Raji (cell line): Measurements from ENCODE around the gene PDZD4.

ENCODE experiments used
- POLR2A ChIP-seq: IDR thresholded peaks from 2 replicates; pipeline ENCODE4 v1.6.1; 2011; ENCODE audit warnings: low read depth, low read length, control low read depth; ENCODE audit not compliant: insufficient read depth

Gene PDZD4

DNA sequence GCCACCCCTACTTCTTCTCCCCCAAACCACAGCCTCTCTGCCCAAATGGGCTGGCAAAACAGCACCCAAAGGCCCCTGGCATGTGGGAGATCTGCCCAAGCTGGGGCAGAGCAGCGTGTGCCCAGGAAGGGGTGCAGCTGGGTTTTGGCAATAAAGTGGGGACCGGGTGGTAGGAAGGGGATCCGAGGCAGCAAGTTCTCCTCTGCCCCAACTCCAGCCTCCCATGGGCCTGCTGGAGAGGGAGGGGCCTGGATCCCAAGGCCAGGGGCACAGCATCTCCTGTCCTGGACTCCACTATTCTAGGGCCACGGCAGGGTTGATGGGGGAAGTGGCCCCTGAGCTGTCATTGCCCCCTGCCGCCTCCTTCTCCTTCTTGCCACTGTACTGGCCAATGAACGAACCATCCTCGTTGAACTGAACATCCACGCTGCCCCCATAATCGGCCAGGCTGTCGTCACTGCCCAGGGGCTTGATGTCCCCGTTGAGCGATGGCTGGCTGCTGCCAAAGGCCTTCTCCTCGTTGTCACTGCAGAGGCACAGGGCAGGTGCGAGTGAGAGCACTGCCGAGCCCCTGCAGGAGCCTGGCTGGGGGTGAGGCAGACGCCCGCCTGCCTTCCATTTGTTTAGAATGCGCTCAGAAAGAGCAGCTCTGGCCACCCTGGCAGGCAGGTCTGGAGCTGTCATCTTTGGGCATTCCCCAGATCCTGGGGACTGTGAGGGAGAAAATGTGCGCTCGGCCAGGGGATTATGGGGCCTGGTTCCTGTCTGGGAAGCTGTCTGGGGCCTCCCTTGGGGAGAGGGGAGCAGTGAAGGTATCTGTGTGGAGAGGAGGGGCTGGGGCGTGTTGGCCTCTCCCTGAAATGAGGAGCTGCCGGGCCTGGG lies 32.3 kb upstream of the PDZD4 start:
- no peak for TF ChIP-seq POLR2A

DNA sequence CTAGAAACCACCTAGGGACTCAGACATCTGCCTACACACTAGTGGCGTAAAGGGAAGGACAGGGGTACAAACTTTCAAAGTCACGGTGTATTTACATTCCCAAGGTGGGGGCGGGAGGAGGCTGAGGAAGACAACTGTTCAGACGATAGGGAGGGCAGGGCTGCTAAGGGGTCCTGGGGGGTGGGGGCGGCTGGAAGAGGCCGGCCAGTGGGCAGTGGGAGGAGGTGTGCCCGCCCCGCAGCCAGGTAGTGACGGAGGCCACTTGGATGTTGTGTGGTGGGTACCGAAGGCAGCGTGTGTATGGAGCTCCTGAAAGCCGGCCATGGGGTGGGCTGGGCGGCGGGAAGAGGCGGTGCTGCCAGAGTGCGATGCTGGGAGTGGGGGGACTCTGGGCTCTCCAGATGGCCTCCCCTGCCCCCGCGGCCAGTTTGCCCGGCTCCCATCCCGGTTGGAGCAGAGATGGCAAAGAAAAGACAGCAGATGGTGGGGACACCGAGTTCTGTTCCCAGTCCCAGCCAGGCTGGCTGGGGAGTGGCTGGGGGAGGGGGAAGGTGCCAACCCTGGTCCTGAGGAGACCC lies 31.5 kb upstream of the PDZD4 start:
- TF ChIP-seq POLR2A, result no peak

DNA sequence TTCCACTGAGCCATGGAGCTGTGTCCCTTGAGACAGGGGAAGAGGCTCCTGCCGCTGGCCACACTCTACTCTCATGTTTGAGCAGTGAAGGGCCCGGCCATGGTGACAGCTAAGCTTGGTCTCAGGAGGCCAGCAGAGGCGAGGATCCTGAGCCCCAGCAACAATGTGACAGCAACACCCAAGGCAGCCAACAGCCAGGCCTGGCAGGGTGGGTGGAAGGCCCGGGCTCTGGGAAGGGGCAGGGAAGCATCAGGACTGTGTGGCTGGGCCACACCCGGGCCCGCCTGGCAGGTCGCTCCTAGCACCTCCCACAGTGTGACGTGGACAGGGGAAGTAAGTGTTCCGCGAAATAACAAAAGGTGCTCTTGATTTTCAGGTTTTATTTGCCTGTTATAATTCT lies 30.8 kb upstream of the PDZD4 start:
- no peak for TF ChIP-seq POLR2A

GRCh38 chrX:153857348-153857903 lies 27.1 kb upstream of the PDZD4 start:
- no peak for TF ChIP-seq POLR2A

- no peak for TF ChIP-seq POLR2A
Measured at GRCh38 chrX:153854702-153855101, 24.4 kb upstream of the PDZD4 start.

- TF ChIP-seq POLR2A, result no peak
Measured at GRCh38 chrX:153853902-153854267, 23.5 kb upstream of the PDZD4 start.

GRCh38 chrX:153853180-153853901 lies 23.0 kb upstream of the PDZD4 start:
- no peak for TF ChIP-seq POLR2A

- no peak for TF ChIP-seq POLR2A
Measured at GRCh38 chrX:153851981-153852380, 21.6 kb upstream of the PDZD4 start.

DNA sequence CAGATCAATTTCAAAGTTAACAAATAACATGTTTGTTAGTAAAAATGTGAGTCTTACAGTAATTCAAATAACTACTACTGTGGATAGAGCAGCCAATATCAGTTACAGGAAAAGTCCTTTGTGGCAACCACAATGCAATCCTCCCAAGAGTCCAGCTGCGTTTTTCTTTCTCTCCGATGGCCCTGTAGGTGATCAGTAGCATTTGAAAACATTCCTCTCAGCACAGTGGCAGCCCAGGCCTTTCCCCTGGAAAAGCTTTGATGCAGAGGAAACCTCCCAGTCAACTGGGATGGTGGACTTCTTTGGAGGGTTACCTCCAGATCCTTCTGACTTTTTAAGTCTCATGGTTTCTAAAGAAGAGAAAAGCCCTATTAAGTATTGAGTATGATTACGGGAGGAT lies 18.0 kb upstream of the PDZD4 start:
- TF ChIP-seq POLR2A, result no peak

GRCh38 chrX:153845842-153846241 lies 15.5 kb upstream of the PDZD4 start:
- no peak for TF ChIP-seq POLR2A

GRCh38 chrX:153845195-153845594 lies 14.9 kb upstream of the PDZD4 start:
- TF ChIP-seq POLR2A, result no peak

- TF ChIP-seq POLR2A, result no peak
Measured at GRCh38 chrX:153844509-153845082, 14.3 kb upstream of the PDZD4 start.

DNA sequence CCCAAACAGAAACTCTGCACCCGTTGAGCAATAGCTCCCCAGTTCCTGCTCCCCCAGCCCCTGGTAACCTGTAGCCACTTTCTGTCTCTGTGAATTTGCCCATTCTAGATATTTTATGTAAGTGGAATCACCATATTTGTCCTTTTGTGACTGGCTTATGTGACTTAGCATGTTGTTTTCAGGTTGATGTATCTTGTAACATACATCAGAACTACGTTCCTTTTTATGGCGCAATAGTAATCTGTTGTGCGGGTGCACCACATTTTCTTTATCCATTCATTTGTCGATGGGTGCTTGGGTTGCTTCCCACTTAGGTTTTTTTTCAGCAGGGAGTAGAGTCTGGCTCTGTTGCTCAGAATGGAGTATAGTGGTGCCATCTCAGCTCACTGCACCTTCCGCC lies 6.6 kb upstream of the PDZD4 start:
- TF ChIP-seq POLR2A, result no peak

DNA sequence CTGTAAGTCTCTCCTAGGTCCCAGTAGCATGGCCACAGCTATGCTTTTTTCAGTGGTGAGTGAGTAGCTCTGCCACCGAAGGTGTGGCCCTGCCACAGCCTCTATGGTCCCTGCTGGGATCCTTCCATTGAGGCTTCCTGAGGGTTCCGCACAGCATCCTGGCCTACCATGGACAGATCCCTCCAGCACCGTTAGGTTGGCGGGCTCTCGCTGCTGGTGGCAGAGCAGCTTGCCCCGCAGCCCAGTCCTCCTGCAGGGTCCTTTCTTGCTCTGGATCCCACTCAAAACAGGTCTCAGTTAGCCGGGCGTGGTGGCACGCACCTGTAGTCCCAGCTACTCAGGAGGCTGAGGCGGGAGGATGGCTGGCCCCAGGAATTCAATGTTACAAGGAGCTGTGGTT lies 2.4 kb upstream of the PDZD4 start:
- TF ChIP-seq POLR2A, result no peak

DNA sequence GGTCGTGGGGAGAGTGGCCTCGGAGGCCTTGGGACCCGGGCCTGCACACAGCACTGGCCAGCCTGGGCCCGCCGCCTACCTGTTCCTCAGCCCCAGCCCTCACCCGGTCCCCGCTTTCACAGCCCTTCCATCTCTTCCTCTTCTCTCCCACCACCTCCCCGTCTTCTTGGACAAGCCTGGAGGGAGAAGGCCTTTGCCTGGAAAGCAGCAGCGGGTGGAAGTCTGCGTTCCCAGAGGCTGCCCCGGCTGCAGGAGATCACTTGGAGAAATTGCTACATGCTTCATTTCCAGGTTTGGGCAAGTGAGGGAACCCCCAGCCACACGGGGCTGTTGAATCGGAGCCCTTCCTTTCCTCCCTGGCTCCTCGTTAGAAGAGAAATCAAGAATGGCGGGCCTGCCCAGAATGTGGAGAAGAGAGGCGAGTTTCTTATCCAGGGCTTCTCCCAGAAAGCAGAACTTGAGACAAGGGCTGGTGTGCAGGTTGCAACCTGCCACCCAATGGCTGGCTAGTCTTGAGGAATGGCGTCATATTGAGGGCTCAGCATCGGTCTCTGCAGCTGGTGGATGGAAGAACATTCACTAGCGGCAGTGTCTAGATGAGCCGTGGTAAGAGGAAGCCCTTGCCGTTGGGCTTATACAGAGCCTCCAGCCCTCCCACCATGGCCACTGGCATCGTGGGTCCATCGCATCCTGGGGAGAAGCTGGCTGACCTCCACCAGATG lies 1.2 kb upstream of the PDZD4 start:
- TF ChIP-seq POLR2A, result no peak

DNA sequence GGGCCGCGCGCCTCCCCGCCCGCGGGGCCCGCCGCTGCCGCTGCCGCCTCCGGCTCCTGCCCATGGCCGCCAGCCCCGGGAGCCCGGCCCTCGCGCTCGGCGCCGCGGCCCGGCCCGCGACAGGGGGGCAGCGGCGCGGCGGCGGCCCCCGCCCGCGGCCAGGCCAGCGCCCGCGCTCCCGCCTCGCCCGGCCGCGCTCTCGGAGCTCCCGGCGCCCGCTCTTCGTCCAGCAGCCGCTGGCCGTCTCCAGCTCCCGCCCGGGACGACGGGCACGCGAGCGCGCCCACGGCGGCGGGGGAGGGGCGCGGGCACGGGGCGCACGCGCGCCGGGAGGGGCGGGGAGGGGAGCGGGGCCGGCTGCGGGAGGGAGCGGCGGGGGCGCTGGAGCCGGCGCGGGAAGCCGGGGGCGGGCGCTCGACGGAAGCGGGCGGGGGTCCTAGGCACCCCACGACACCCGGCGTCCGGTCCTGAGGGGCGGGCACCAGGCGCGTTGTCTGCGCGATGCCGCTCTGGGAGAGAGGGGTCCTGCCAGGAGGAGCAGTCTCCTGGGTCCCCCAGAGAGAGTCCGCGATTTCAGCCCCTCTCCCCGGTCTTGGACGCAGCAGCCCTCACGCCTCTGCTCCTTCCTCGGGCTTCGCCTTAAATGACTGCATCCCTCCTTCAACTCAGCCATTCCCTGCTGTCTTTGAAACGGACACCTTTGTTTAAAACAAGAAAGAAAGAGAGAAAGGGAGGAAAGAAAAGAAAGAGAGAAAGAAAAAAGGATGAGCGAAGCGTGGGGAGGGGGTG lies 490 bp upstream of the PDZD4 start:
- TF ChIP-seq POLR2A, result no peak
